NCI-H82 treated with DMSO at 0.1 percent for 48 hours (cell line): ENCODE results near the gene FNTB.

ENCODE experiments used
- DNase-seq: peaks from one replicate; lab custom pipeline; 2025; ENCODE audit not compliant: unreplicated experiment; lab: John Stamatoyannopoulos, UW

The FNTB gene

GRCh38 chr14:65110525-65110924, 123.8 kb downstream of the FNTB start:
- no peak for DNase-seq
